Measurements from ENCODE around the gene USP32. TPM values are rescaled to one million over a fixed set of nuclear protein-coding genes. Genes with fewer than 3 reads are reported as not detected.
A peak's percentile ranks its signal among the peaks of the same experiment; 100 is the strongest.

The USP32 gene
- total and polyA plus RNA-seq, 4 experiments from 2014 or later: 2.6 to 36.2 (median 20.4) TPM

- ChIA-PET POLR2A (ENCODE audit: partially characterized antibody) (no interaction called here), CTCF (ENCODE audit: partially characterized antibody) (no interaction called here)
- no peak overlapping the region for H3K27ac Mint-ChIP-seq
- Histone ChIP-seq H3K4me3 (ENCODE audit: low read length in 2 of 2) (no peak overlapping the region), H3K36me3 (ENCODE audit: insufficient read depth, low read length) (no peaks in the 10 kb centered on the region), H3K27me3 (ENCODE audit: insufficient read depth, low read length) (no peaks in the 10 kb centered on the region), H3K27ac (ENCODE audit: low read depth, low read length) (no peak overlapping the region), H3K9me3 (ENCODE audit: control insufficient read depth in 1 of 2, low read length in 2 of 2) (no peaks in the 10 kb centered on the region), H3K4me1 (ENCODE audit: insufficient read depth, low read length) (peaks cover 2% of the 10 kb centered on the region)
- H3K4me1 Mint-ChIP-seq: peaks cover under 1 to 2% (median 1%) of the 10 kb centered on the region in 4 donors
- H3K36me3 Mint-ChIP-seq: no peaks in the 10 kb centered on the region
- intact Hi-C loops (cut with micrococcal nuclease): no loop called here
- H3K9me3 Mint-ChIP-seq: no peaks in the 10 kb centered on the region
- no peak overlapping the region for H3K4me3 Mint-ChIP-seq
- H3K27me3 Mint-ChIP-seq: peaks cover 4 to 9% of the 10 kb centered on the region in 2 donors
- DNase-seq: no peak
Measured at GRCh38 chr17:60403523-60403810, 11.5 kb upstream of the USP32 start.

- H3K9me3 Mint-ChIP-seq: no peaks in the 10 kb centered on the region
- H3K27ac ChIP-seq (ENCODE audit: low read depth, low read length): no peak overlapping the region
- CTCF ChIA-PET (ENCODE audit: partially characterized antibody): no interaction called here
- H3K36me3 ChIP-seq (ENCODE audit: insufficient read depth, low read length): no peaks in the 10 kb centered on the region
- no peak overlapping the region for H3K27ac Mint-ChIP-seq
- H3K4me1 ChIP-seq (ENCODE audit: insufficient read depth, low read length): peaks cover 11% of the 10 kb centered on the region
- no peaks in the 10 kb centered on the region for H3K36me3 Mint-ChIP-seq
- no peaks in the 10 kb centered on the region for H3K9me3 ChIP-seq (ENCODE audit: control insufficient read depth in 1 of 2, low read length in 2 of 2)
- intact Hi-C loops (cut with micrococcal nuclease): no loop called here
- POLR2A ChIA-PET (ENCODE audit: partially characterized antibody): no interaction called here
- no peaks in the 10 kb centered on the region for H3K27me3 ChIP-seq (ENCODE audit: insufficient read depth, low read length)
- H3K4me3 Mint-ChIP-seq: no peak overlapping the region
- H3K4me3 ChIP-seq (ENCODE audit: low read length in 2 of 2): no peak overlapping the region
- DNase-seq: no peak
- peaks cover 0 to 3% of the 10 kb centered on the region in 2 donors for H3K27me3 Mint-ChIP-seq
- H3K4me1 Mint-ChIP-seq: peaks cover 4 to 7% (median 5%) of the 10 kb centered on the region in 4 donors
Measured at GRCh38 chr17:60401819-60402218, 9.9 kb upstream of the USP32 start.

DNA sequence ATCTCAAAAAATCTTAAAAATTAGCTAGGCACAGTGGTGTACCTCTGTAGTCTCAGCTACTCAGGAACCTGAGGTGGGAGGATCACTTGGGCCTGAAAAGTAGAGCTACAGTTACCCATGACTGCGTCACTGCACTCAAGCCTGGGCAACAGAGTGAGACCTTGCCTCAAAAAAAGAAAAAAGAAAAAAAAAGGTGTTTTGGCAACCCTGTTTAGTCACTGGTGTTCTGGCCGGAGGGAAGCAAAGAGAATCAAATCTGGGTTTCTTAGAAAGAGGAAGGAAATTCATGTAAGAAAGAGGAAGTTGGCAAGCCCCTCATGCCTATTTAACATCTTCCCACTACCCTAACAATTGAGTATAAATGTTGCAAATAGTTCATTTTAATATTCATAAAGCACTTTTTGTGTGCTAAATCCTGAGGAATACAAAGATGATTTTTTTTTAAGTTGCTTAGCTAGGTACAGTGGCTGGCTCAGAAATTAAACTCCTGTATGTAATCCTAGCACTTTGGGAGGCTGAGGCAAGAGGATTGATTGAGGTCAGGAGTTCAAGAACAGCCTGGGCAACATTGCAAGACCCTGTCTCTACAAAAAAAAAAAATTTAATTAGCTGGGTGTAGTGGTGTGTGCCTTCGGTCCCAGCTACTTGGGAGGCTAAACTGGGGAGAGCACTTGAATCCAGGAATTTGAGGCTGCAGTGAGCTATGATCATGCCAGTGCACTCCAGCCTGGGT lies 6.5 kb upstream of the USP32 start:
- intact Hi-C loops (cut with micrococcal nuclease): no loop called here

GRCh38 chr17:60396412-60396811 lies 4.5 kb upstream of the USP32 start:
- peaks cover 0 to 2% of the 10 kb centered on the region in 2 donors for H3K27me3 Mint-ChIP-seq
- no peak overlapping the region for H3K27ac ChIP-seq (ENCODE audit: low read depth, low read length)
- H3K36me3 Mint-ChIP-seq: peaks cover 0 to 10% of the 10 kb centered on the region in 2 donors
- H3K27ac Mint-ChIP-seq: no peak overlapping the region
- no peak overlapping the region for H3K4me3 Mint-ChIP-seq
- H3K4me1 Mint-ChIP-seq: peaks cover 7 to 25% (median 14%) of the 10 kb centered on the region in 4 donors
- intact Hi-C loops (cut with micrococcal nuclease): no loop called here
- H3K4me1 ChIP-seq (ENCODE audit: insufficient read depth, low read length): peaks cover 17% of the 10 kb centered on the region
- no peaks in the 10 kb centered on the region for H3K9me3 ChIP-seq (ENCODE audit: control insufficient read depth in 1 of 2, low read length in 2 of 2)
- CTCF ChIA-PET (ENCODE audit: partially characterized antibody): interaction anchor here (0.7 to 2.0 kb wide), 3 partner anchors 11 to 1668 kb away, joined by 3 to 4 read pairs (median 4); no protein-coding TSS in a partner anchor
- POLR2A ChIA-PET (ENCODE audit: partially characterized antibody): no interaction called here
- no peaks in the 10 kb centered on the region for H3K27me3 ChIP-seq (ENCODE audit: insufficient read depth, low read length)
- H3K9me3 Mint-ChIP-seq: no peaks in the 10 kb centered on the region
- H3K36me3 ChIP-seq (ENCODE audit: insufficient read depth, low read length): no peaks in the 10 kb centered on the region
- DNase-seq: no peak
- H3K4me3 ChIP-seq (ENCODE audit: low read length in 2 of 2): no peak overlapping the region

More for the DNA sequence above, 6.5 kb upstream of the USP32 start:
- Histone ChIP-seq H3K9me3 (ENCODE audit: control insufficient read depth in 1 of 2, low read length in 2 of 2) (no peaks in the 10 kb centered on the region), H3K36me3 (ENCODE audit: insufficient read depth, low read length) (no peaks in the 10 kb centered on the region), H3K27ac (ENCODE audit: low read depth, low read length) (no peak overlapping the region), H3K4me1 (ENCODE audit: insufficient read depth, low read length) (peaks cover 11% of the 10 kb centered on the region), H3K4me3 (ENCODE audit: low read length in 2 of 2) (no peak overlapping the region), H3K27me3 (ENCODE audit: insufficient read depth, low read length) (no peaks in the 10 kb centered on the region)
- Mint-ChIP-seq H3K4me3 (no peak overlapping the region), H3K27me3 (peaks cover 0 to 2% of the 10 kb centered on the region in 2 donors), H3K36me3 (no peaks in the 10 kb centered on the region), H3K4me1 (peaks cover 4 to 7% (median 5%) of the 10 kb centered on the region in 4 donors), H3K9me3 (no peaks in the 10 kb centered on the region), H3K27ac (peak overlapping the region in 2 of 7 donors; percentile 5 to 17)
- ChIA-PET POLR2A (ENCODE audit: partially characterized antibody) (no interaction called here), CTCF (ENCODE audit: partially characterized antibody) (interaction anchor here (0.6 kb wide), 1 partner anchor 15 kb away, joined by 3 read pairs; no protein-coding TSS in a partner anchor)
- DNase-seq: no peak

- Histone ChIP-seq H3K4me1 (ENCODE audit: insufficient read depth, low read length) (peaks cover 25% of the 10 kb centered on the region), H3K9me3 (ENCODE audit: control insufficient read depth in 1 of 2, low read length in 2 of 2) (no peaks in the 10 kb centered on the region), H3K4me3 (ENCODE audit: low read length in 2 of 2) (no peak overlapping the region), H3K27me3 (ENCODE audit: insufficient read depth, low read length) (no peaks in the 10 kb centered on the region), H3K27ac (ENCODE audit: low read depth, low read length) (no peak overlapping the region), H3K36me3 (ENCODE audit: insufficient read depth, low read length) (no peaks in the 10 kb centered on the region)
- Mint-ChIP-seq H3K9me3 (no peaks in the 10 kb centered on the region), H3K27ac (peak overlapping the region in 2 of 7 donors; percentile 10 to 55), H3K36me3 (peaks cover 0 to 17% of the 10 kb centered on the region in 2 donors), H3K4me1 (peaks cover 15 to 33% (median 21%) of the 10 kb centered on the region in 4 donors), H3K27me3 (peaks cover 0 to 2% of the 10 kb centered on the region in 2 donors), H3K4me3 (no peak overlapping the region)
- ChIA-PET POLR2A (ENCODE audit: partially characterized antibody) (no interaction called here), CTCF (ENCODE audit: partially characterized antibody) (interaction anchor here (0.7 to 2.0 kb wide), 3 partner anchors 12 to 1669 kb away, joined by 3 to 4 read pairs (median 4); no protein-coding TSS in a partner anchor)
- intact Hi-C loops (cut with micrococcal nuclease): no loop called here
- no peak for DNase-seq
Measured at GRCh38 chr17:60395508-60396065, 3.7 kb upstream of the USP32 start.

DNA sequence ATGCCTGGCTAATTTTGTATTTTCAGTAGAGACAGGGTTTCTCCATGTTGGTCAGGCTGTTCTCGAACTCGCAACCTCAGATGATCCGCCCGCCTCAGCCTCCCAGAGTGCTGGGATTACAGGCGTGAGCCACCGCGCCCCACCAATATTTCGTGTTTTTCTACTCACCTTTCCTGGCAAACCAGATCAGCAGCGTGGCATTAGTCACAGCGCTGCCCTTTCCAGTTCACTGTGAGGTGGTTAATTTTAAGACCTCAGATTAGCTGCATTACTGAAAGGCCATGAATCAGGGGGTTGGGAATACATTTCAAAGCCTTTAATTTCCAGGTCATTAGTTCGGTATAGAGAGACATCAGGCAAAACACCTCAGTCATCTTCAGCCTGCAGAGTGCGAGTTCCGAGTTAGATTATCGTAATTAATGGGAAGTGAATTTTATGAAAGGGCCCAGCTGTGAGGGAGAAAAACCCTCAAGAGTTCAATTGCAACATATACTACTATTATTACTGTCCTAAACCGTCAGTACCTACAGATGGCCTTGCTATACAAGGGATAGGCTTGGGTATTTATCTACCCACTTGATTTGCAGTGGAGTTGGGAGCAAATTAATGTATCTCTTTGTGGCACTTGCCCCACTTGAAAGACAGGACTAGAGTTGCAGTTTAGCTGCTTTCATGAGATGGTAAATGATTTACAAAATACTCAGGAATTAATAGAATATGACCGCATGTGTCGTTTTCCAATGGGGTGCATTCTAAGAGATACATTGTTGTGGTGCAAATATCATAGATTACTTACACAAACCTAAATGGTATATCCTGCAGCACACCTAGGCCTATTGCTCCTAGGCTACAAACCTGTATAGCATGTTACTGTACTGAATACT lies 2.1 kb upstream of the USP32 start:
- H3K4me3 ChIP-seq (ENCODE audit: low read length in 2 of 2): no peak overlapping the region
- Mint-ChIP-seq H3K36me3 (peaks cover 0 to 17% of the 10 kb centered on the region in 2 donors), H3K27me3 (no peaks in the 10 kb centered on the region), H3K9me3 (no peaks in the 10 kb centered on the region), H3K4me1 (peaks cover 21 to 43% (median 31%) of the 10 kb centered on the region in 4 donors), H3K27ac (peak overlapping the region in 4 of 7 donors; percentile 68 to 99 (median 97)), H3K4me3 (peak overlapping the region in 3 of 8 donors; percentile 7 to 46 (median 17))
- intact Hi-C loops (cut with micrococcal nuclease): loop anchor here (2.0 to 5.0 kb wide), 3 partner anchors 283 to 502 kb away; partner anchors contain the start of genes BCAS3, HEATR6, RPS6KB1 and TUBD1
- no peaks in the 10 kb centered on the region for H3K36me3 ChIP-seq (ENCODE audit: insufficient read depth, low read length)
- H3K9me3 ChIP-seq (ENCODE audit: control insufficient read depth in 1 of 2, low read length in 2 of 2): no peaks in the 10 kb centered on the region
- no peaks in the 10 kb centered on the region for H3K27me3 ChIP-seq (ENCODE audit: insufficient read depth, low read length)
- DNase-seq: no peak
- ChIA-PET CTCF (ENCODE audit: partially characterized antibody) (no interaction called here), POLR2A (ENCODE audit: partially characterized antibody) (no interaction called here)
- H3K4me1 ChIP-seq (ENCODE audit: insufficient read depth, low read length): peaks cover 33% of the 10 kb centered on the region
- H3K27ac ChIP-seq (ENCODE audit: low read depth, low read length): no peak overlapping the region
